Renal pelvis (tissue), 4 donors: ENCODE measurements around the gene GALE. TPM values are rescaled to one million over a fixed set of nuclear protein-coding genes. Genes with fewer than 3 reads are reported as not detected.
"Not testable (repeated sequence)": the region's sequence is repeated elsewhere in the genome, so short reads cannot be mapped to it uniquely, and the experiment has no call there.

Source experiments
- DNase-seq: peaks from one replicate; pipeline ENCODE4 v3.0.0-alpha.2; 2013
- polyA plus RNA-seq, 3 donors: library from polyadenylated mRNA; unstranded; fragments of 120-200 nt; gene quantifications; one replicate each; pipeline ENCODE4 v1.2.1, GENCODE V29; 2013; ENCODE audit not compliant: insufficient read length in 3 of 3

GALE gene
- polyA plus RNA-seq, 3 donors: 38.2 to 44.2 (median 38.9) TPM

DNA sequence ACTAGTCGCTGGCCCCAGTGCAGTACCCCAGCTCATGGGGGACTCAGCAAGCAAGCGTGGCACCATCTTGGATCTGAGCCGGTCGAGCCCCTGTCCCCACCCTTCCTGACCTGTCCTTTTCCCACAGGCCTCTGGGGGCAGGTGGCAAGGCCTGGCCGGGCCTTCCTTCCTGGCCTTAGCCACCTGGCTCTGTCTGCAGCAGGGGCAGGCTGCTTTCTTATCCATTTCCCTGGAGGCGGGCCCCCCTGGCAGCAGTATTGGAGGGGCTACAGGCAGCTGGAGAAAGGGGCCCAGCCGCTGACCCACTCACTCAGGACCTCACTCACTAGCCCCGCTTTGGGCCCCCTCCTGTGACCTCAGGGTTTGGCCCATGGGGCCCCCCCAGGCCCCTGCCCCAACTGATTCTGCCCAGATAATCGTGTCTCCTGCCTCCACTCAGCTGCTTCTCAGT, 5.8 kb downstream of the GALE start:
- DNase-seq: not testable (repeated sequence)

- no peak for DNase-seq
Measured at GRCh38 chr1:23793861-23794731, 6.5 kb downstream of the GALE start.

GRCh38 chr1:23793018-23793781, 7.4 kb downstream of the GALE start:
- DNase-seq: no peak

- no peak for DNase-seq
Measured at GRCh38 chr1:23792151-23792945, 8.2 kb downstream of the GALE start.

GRCh38 chr1:23791516-23792047, 9.0 kb downstream of the GALE start:
- no peak for DNase-seq

- peak; percentile 93 for DNase-seq
Measured at GRCh38 chr1:23790696-23791515, 9.6 kb downstream of the GALE start, which contains the start of gene LYPLA2. LYPLA2 (plus strand) TSS chr1:23791145; CDS start chr1:23792683, 1,538 bp downstream.

GRCh38 chr1:23788695-23789094, 11.9 kb downstream of the GALE start:
- DNase-seq: no peak

DNA sequence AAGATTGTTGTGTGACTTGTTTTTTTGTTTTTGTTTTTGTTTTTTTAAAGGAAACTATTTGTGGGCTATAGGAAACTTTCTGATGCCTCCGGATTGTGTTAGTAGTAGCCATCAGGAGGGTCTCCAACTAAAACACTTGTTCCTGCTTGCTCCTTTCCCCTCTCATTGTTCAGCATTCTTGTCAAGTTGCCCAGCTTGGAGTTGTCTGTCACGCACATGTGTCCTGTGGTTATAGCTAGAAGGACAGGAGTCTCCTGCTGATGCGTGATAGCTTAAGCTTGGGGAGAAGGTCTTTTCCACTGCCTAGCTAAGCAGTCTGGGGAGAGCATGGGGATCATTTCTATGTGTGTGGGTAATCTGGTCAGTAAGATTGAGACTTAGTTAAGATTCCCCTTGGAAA, 12.9 kb downstream of the GALE start:
- DNase-seq: no peak

DNA sequence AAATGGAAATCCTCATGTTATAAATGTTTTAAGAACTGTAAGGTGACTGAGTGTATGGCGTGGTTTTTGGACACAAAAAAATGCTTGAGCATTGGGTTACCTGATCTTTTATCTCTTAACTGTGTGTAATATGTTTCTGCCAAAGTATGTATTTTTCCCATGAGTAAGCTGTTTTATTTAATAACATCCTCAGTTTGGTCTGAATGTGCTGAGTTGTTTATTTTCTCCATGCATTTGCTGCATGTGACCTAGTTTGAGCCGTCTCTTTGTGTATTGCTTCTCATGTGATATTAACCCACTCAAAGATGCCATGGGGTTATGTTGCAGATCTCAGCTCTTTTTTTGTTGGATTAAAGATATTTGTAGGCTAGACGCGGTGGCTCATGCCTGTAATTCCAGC, 15.7 kb downstream of the GALE start:
- no peak for DNase-seq

GRCh38 chr1:23783141-23783540, 17.4 kb downstream of the GALE start:
- DNase-seq: not testable (repeated sequence)

- no peak for DNase-seq
Measured at GRCh38 chr1:23779826-23780371, 20.7 kb downstream of the GALE start.

DNA sequence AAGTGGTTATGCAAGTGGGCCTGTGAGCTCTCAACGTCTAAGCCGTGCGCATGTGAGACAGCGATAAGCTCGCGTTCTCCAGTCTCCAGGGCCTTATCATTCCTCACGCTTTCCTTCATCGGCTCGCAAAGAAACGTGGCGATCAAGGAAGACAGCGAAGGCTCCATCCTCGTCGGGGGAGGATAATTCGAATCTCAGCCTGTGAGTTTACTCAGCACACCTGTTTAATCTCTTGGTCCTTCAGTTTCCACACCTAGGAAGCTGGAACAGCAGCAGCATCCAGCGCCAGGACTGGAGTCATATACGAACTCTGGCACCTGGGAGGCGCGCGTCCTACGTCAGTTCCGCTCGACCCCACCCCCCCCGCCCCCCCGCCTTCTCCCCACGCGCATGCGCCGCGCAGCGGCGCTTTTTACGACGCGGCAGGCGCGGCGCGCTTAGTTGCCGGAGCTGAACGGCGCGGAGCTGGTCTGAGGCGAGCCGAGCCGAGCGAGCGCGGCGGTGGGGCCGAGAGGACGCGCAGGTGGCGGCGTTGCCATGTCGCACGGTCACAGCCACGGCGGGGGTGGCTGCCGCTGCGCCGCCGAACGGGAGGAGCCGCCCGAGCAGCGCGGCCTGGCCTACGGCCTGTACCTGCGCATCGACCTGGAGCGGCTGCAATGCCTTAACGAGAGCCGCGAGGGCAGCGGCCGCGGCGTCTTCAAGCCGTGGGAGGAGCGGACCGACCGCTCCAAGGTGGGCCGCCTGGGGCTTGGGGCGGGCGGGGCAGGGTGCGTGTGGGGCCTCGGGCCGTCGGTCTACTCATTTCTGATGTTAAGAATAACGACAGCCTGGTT, 22.4 kb downstream of the GALE start, which contains the start of gene PITHD1:
Gene PITHD1, plus strand, starts transcription at position 440 of the 836 bp plus-strand sequence. Its CDS starts 98 bp downstream, at position 538.
- DNase-seq: peak; percentile 79

DNA sequence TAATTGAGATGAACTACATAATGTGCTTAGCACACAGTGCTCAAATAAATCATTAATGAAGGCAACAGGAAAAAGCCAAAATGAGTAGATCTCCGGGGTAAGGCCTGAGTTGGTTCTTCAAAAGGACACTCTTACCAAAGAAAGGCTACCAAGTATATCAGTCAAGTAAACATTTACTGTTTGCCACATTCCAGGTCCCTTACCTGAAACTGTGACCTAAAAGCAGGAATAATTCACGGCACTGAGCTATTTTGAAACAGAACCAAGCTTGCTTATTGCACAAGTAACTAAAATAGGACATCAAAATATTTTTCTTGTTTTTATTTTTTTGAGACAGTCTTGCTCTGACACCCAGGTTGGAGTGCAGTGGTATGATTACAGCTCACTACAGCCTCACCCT, 24.3 kb downstream of the GALE start:
- DNase-seq: no peak

DNA sequence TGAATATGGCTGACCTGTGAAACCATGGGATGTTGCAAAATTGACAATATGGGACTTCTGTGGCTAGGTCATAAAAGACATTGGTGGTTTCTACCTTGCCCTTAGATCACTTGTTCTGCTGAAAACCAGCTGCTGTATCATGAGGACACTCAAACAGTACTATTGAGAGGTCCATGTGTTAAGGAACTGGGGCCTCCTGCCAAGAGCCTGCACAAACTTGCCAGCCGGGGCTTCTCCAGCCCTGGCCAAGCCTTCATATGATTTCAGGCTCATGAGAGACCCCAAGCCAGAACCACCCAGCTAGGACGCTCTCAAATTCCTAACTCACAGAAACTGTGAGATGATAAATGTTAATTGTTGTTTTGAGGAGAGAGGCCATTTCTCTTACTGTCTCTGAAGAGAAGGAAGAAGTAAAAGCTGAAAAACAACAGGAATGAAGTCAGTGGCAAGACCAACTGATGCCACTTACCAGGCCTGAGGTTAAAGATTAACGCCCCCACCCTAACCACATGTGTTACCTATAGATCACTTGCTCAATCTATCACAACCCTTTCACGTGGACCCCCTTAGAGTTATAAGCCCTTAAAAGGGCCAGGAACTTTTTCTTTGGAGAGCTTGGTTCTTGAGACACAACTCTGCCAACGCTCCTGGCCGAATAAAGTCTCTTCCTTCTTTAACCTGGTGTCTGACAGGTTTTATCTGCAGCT, 26.2 kb downstream of the GALE start:
- DNase-seq: no peak

DNA sequence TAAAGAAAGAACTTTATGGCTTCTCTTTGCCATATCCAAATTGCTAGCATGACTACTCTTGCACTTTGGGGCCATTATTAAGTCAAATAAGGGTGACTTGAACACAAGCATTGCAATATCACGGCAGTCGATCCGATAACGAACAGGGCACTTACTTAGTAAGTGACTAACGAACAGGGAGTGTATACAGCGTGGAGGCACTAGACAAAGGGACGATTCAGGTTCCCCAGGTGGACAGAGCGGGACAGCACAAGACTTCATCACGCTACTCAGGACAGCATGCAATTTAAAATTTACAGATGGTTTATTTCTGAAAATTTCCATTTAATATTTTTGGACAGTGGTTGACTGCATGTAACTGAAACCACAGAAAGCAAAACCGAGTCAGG, 27.7 kb downstream of the GALE start:
- no peak for DNase-seq

DNA sequence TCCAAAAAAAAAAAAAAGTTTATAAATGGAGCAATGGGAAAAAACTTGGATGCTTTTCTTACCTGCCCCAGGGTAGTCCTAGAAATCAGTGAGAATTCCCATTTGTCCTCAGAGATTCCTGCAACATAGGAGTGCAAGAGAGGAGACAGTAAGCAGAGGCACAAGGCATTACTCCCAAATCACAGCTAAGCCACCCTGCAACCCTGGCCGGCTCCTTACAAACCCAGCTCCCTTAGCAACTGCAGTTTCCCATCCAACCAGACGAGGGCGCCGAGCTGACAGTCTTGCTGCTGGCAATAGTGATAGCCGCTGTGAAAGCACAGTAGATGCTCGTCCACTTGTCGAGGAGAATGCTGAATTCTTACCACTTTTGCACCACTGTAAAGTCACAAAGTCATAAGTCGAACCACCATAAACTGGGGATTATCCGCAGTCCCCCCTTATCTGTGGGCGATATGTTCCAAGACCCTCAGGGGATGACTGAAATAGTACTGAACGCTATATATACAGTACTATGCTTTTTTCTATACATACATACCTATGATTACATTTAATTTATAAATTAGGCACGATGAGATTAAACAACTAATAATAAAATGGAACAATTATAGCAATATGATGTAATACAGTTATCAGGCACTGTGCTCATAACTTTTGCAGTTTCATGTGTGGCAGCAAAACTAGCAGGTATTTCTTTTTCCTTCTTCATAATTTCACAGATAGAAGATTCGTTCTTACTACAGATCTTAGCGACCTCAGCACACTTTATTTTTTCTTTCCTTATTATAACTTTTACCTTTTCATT, 28.3 kb downstream of the GALE start:
- peak; percentile 75 for DNase-seq

DNA sequence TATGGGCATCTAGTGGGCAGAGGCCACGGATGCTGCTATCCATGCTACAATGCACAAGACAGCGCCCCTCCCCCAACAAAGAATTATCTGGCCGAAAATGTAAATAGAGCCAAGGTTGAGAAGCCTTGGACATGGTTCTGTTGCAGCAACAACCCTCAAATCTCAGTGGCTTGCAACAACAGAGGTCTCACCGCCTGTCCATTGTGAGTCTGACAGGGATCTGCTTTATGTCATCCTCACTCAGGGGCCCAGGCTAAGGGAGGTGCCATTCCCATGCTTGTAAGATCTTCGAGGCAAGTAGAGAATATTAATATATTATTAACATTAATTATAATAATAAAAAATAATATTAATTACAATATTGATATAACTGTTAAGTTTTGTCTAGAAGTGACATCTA, 31.8 kb downstream of the GALE start:
- DNase-seq: no peak

- DNase-seq: no peak
Measured at GRCh38 chr1:23763041-23763577, 37.4 kb downstream of the GALE start.
